NCI-H2196 (cell line): ENCODE results near the gene ARMCX5.

Experiments
- DNase-seq: peaks from one replicate; lab custom pipeline; 2025; ENCODE audit not compliant: unreplicated experiment; lab: John Stamatoyannopoulos, UW

ARMCX5 gene

GRCh38 chrX:102599084-102599950 is at the start of gene ARMCX5:
TSS of gene ARMCX5 (plus strand) at chrX:102599515. CDS start at chrX:102602142, 2,627 bp downstream.
- peak; percentile 83 for DNase-seq

DNA sequence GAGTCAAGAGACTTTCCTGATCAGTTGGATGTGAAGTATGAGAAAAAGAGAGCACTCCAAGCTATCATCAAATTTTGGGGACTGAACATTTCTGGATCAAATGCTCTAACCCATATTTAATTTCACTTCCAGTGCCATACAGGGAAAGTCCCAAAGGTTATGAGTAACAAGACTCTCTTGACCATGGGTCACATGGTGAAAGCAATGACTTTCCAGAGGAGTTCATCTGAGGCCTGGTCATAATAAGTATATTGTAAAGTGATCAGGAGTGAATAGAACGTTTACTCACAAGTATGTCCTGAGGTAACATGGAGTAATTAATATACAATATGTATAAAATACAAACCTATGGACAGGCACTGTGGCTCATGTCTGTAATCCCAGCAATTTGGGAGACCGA is 40.7 kb upstream of the ARMCX5 start:
- no peak for DNase-seq

- DNase-seq, result no peak
Measured at GRCh38 chrX:102560423-102561068, 38.8 kb upstream of the ARMCX5 start.

- DNase-seq, result no peak
Measured at GRCh38 chrX:102580891-102581290, 18.4 kb upstream of the ARMCX5 start.

GRCh38 chrX:102593367-102593766 is 5.9 kb upstream of the ARMCX5 start:
- DNase-seq, result no peak

GRCh38 chrX:102599951-102600579 is 750 bp downstream of the ARMCX5 start:
- DNase-seq, result no peak

- no peak for DNase-seq
Measured at GRCh38 chrX:102604327-102604726, 5.0 kb downstream of the ARMCX5 start.

DNA sequence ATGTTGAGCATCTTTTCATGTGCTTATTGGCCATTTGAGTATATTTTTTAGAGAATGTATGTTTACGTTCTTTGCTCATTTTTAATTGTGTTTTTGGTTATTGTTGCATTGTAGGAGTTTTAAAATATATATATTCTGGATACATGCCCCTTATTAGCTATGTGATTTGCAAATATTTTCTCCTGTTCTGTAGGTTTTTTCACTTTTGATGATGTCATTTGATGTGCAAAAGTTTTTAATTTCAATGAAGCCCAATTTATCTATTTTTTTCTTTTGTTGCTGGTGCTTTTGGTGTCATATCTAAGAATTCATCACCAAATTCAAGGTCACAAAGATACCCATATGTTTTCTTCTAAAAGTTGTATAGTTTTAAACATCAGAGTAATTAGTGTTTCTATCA is 6.8 kb downstream of the ARMCX5 start:
- DNase-seq, result no peak

GRCh38 chrX:102610905-102611304 is 11.6 kb downstream of the ARMCX5 start:
- DNase-seq, result no peak

DNA sequence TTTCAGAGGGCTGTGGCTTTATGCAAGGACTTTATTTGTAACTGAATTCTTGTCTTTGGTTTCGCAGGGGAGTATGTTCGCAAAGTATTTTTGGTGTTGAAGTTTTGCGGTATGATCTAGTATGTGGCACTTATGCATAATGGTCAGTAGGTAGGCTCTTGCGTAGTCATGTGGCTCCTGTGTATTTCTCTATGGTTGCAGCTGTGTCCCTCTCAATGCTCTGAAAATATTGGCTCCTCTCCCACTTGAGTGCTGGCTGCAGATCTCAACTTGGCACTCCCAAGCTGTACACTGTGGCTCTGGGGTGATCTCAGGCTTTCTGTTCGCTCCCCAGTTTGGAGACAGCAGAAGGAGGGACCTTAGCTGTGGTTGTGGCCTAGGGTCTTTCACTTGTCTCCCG is 24.8 kb downstream of the ARMCX5 start:
- no peak for DNase-seq

GRCh38 chrX:102627640-102628039 is 28.3 kb downstream of the ARMCX5 start:
- DNase-seq, result no peak

- no peak for DNase-seq
Measured at GRCh38 chrX:102637561-102637960, 38.2 kb downstream of the ARMCX5 start.

- DNase-seq, result no peak
Measured at GRCh38 chrX:102650903-102651241, 51.6 kb downstream of the ARMCX5 start.

- DNase-seq, result no peak
Measured at GRCh38 chrX:102651242-102652011, 52.1 kb downstream of the ARMCX5 start, which contains the start of gene GPRASP1. TSS of gene GPRASP1 (plus strand) at chrX:102651483. CDS start at chrX:102653914, 2,431 bp downstream.

DNA sequence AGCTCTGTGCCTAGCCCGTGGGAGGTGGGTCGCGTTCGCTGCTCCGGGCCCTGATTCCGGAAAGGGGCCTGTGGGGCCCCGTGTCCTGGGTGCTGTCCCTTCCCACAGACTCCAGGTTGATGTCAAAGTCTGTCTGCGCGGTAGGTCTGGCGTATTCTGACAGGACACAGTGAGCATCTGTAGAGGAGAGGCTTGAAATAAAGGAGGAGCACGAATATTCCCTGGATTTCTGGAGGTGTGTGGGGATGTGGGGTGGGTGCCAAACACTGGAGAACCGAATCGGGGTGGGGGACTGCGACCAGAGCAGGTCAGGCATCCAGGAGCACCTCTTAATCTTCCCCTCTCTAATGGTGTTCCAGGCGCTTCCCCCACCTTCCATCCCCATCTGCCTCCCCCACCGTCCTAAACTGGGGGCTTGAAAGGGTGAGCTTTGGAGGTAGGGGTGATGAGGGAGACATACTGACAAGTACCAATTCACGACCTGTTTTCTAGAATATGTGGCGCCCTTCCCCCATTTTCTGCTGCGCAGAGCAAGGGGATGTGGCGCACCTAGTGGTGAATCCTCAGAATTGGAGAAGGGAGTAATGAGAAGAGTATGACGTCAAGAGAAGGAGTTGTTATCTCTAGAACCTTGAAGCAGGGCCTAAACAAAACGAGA is 52.8 kb downstream of the ARMCX5 start:
- no peak for DNase-seq
